GM23248 (cell line): ENCODE data around the gene KDM3A.

Source experiments
- EZH2 ChIP-seq: fragments of 200-600 bp; sonication (generic); IDR thresholded peaks from 2 replicates; pipeline ENCODE4 v1.6.1; 2018; ENCODE audit warnings: antibody characterized with exemption, mild to moderate bottlenecking; ENCODE audit not compliant: insufficient read depth, poor library complexity, severe bottlenecking
- EZH2phosphoT487 ChIP-seq: fragments of 200-600 bp; sonication (generic); IDR thresholded peaks from 2 replicates; pipeline ENCODE4 v1.6.1; 2018; ENCODE audit warnings: antibody characterized with exemption, moderate library complexity, mild to moderate bottlenecking, low read depth; ENCODE audit not compliant: insufficient read depth

- TF ChIP-seq EZH2phosphoT487: no peak
- TF ChIP-seq EZH2: no peak
Measured at GRCh38 chr2:86430368-86430767, 10.8 kb upstream of the KDM3A start.
